ENCODE data around the gene ANKFN1.

ANKFN1 gene

GRCh38 chr17:56289321-56289720 is 136.0 kb downstream of the ANKFN1 start:
- no peaks in the 10 kb centered on the region for H3K27me3 ChIP-seq (replicated peaks; ENCODE audit: control insufficient read depth, insufficient read depth, low read length)
- DNase-seq (ENCODE audit: extremely low read depth, insufficient read length) = no peak
- TF ChIP-seq, protein P1, sequence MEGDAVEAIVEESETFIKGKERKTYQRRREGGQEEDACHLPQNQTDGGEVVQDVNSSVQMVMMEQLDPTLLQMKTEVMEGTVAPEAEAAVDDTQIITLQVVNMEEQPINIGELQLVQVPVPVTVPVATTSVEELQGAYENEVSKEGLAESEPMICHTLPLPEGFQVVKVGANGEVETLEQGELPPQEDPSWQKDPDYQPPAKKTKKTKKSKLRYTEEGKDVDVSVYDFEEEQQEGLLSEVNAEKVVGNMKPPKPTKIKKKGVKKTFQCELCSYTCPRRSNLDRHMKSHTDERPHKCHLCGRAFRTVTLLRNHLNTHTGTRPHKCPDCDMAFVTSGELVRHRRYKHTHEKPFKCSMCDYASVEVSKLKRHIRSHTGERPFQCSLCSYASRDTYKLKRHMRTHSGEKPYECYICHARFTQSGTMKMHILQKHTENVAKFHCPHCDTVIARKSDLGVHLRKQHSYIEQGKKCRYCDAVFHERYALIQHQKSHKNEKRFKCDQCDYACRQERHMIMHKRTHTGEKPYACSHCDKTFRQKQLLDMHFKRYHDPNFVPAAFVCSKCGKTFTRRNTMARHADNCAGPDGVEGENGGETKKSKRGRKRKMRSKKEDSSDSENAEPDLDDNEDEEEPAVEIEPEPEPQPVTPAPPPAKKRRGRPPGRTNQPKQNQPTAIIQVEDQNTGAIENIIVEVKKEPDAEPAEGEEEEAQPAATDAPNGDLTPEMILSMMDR (IDR thresholded peaks at IDR 0.05; ENCODE audit: insufficient read depth, low read length, poor library complexity, severe bottlenecking) = no peak
- no peaks in the 10 kb centered on the region for H3K36me3 ChIP-seq (ENCODE audit: control insufficient read depth, insufficient read depth, low read length)
- H3K4me3 ChIP-seq (replicated peaks; ENCODE audit: low read depth, low read length) = no peak overlapping the region

DNA sequence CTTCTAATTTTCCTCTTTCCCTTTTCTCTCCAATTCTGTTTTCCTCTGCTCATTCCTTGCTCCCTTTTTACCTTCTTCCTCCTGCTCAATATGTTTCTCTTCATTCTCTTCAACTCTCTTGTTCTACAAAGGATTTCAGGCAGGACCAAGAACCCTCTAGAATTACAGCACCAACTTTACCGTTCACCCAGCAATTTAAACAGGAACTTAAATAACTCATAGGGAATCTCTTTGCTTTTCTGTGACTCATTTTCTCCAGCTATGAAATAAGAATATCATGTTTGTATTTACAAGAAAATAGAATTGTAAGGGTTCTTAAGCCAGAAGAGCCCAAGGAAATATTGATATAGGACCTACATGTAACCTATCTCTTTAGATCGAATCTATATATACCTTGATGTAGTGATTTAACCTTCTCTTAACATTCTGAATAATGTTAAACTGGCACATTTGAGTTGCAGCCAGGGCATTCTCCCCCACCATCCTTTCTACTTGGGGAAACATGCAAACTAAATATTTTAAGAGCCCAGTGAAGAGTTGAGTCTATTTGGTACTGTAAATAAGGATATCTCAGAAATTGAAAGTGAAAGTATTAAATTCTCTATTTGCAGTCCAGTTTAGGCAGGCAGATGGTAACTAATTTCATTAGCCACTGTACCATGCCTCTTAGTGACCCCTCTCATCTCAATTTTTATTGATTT is 137.0 kb downstream of the ANKFN1 start:
- no peak for DNase-seq (ENCODE audit: extremely low read depth, insufficient read length)
- H3K36me3 ChIP-seq (ENCODE audit: control insufficient read depth, insufficient read depth, low read length) = no peaks in the 10 kb centered on the region
- TF ChIP-seq, protein P1 (IDR thresholded peaks at IDR 0.05; ENCODE audit: insufficient read depth, low read length, poor library complexity, severe bottlenecking) = no peak
- no peaks in the 10 kb centered on the region for H3K27me3 ChIP-seq (replicated peaks; ENCODE audit: control insufficient read depth, insufficient read depth, low read length)
- H3K4me3 ChIP-seq (replicated peaks; ENCODE audit: low read depth, low read length) = no peak overlapping the region

GRCh38 chr17:56290802-56291118 is 137.5 kb downstream of the ANKFN1 start:
- TF ChIP-seq, protein P1 (IDR thresholded peaks at IDR 0.05; ENCODE audit: insufficient read depth, low read length, poor library complexity, severe bottlenecking) = no peak
- Histone ChIP-seq H3K4me3 (replicated peaks; ENCODE audit: low read depth, low read length) (no peak overlapping the region), H3K36me3 (ENCODE audit: control insufficient read depth, insufficient read depth, low read length) (no peaks in the 10 kb centered on the region), H3K27me3 (replicated peaks; ENCODE audit: control insufficient read depth, insufficient read depth, low read length) (no peaks in the 10 kb centered on the region)
- no peak for DNase-seq (ENCODE audit: extremely low read depth, insufficient read length)

GRCh38 chr17:56291226-56291805 is 138.0 kb downstream of the ANKFN1 start:
- DNase-seq (ENCODE audit: extremely low read depth, insufficient read length) = no peak
- no peaks in the 10 kb centered on the region for H3K36me3 ChIP-seq (ENCODE audit: control insufficient read depth, insufficient read depth, low read length)
- TF ChIP-seq, protein P1 (IDR thresholded peaks at IDR 0.05; ENCODE audit: insufficient read depth, low read length, poor library complexity, severe bottlenecking) = no peak

DNA sequence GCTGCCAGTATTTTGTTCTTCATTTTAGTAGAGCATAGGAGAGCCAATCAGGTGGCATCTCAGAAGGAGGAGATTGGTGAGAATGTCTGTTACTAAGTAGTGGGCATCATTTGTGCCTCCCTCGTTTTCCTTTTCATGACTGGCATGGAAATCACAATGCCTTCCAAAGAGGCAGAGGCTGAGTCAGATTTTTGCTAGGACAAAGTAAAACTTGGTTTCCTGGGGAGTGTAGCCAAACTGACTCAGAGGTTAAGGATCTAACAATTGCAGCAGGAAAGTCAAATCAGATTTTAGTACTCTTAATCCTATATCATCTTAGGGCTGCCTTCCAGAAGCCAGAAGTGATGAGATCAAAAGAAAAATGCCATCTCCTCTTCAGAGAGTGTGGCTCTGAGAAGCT is 138.7 kb downstream of the ANKFN1 start:
- TF ChIP-seq, protein P1 (IDR thresholded peaks at IDR 0.05; ENCODE audit: insufficient read depth, low read length, poor library complexity, severe bottlenecking) = no peak
- DNase-seq (ENCODE audit: extremely low read depth, insufficient read length) = no peak
- H3K4me3 ChIP-seq (replicated peaks; ENCODE audit: low read depth, low read length) = no peak overlapping the region
- no peaks in the 10 kb centered on the region for H3K27me3 ChIP-seq (replicated peaks; ENCODE audit: control insufficient read depth, insufficient read depth, low read length)
- H3K36me3 ChIP-seq (ENCODE audit: control insufficient read depth, insufficient read depth, low read length) = no peaks in the 10 kb centered on the region

More at GRCh38 chr17:56291226-56291805, 138.0 kb downstream of the ANKFN1 start:
- no peaks in the 10 kb centered on the region for H3K27me3 ChIP-seq (replicated peaks; ENCODE audit: control insufficient read depth, insufficient read depth, low read length)
- H3K4me3 ChIP-seq (replicated peaks; ENCODE audit: low read depth, low read length) = no peak overlapping the region

Data from GM06990 (cell line).